ENCODE measurements around the gene PSMC3. TPM values are rescaled to one million over a fixed set of nuclear protein-coding genes. Genes with fewer than 3 reads are reported as not detected.

Gene PSMC3
- polyA plus RNA-seq, 10 donors = 106 to 147 (median 120) TPM

- DNase-seq = no peak
Observed at GRCh38 chr11:47395223-47396048, 30.8 kb downstream of the PSMC3 start.

DNA sequence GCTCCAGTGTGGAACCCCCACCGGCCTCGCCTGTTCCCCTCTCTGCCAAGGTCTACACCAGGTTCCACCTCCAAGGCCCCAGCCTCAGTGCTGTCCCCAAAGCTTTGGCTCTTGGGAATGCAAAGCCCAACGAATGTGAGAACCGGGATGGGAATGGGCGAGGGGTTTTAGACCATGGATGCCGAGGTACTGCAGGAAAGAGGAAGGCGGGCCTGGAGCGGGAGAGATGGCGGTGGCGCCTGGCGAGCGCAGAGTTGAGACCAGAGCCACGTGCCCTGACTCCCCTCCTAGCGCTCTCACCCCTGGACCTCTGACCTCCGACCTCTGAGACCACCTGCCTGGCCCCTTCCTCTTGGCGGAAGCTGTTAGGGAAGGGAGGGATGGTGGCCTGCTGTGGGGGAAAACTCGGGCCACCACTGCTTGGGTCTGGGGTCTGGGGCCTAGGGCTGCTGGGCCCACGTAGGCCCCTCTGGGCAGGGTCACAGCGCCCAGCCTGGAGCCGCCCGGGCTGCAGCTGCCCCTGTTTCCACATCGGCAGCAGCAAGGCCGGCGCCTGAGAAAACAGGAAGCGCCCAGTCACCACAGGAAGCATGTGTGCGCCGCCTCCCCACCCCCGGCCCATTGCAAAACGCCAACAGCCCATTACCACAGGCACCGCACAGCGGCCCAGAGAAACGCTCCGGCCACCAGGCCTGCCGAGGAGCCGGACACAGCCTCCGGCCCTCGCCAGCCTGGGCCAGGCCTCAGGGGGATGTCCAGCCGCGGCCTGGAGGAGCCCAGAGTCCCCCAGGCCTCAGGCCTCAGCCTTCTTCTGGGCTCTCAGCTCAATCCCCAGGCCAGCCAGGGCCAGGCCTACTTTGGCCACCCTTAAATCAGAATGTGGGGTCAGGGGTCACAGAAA is 31.7 kb downstream of the PSMC3 start:
- peak in 1 of 3 donors; percentile 60 for DNase-seq

DNA sequence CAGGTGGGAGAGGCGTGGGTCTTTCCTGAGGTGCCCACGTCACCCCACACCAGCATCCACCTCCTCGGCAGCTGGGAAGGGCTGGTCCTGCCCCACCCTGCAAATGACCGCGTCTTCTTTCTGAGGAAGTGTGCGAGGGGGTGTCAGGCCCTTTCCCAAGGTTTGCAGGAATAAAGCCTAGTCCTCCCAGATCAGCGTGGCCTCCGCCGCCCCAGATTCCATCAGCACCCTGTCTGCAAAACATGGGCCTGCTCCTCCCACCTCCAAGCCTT is 32.3 kb downstream of the PSMC3 start:
- no peak for DNase-seq

DNA sequence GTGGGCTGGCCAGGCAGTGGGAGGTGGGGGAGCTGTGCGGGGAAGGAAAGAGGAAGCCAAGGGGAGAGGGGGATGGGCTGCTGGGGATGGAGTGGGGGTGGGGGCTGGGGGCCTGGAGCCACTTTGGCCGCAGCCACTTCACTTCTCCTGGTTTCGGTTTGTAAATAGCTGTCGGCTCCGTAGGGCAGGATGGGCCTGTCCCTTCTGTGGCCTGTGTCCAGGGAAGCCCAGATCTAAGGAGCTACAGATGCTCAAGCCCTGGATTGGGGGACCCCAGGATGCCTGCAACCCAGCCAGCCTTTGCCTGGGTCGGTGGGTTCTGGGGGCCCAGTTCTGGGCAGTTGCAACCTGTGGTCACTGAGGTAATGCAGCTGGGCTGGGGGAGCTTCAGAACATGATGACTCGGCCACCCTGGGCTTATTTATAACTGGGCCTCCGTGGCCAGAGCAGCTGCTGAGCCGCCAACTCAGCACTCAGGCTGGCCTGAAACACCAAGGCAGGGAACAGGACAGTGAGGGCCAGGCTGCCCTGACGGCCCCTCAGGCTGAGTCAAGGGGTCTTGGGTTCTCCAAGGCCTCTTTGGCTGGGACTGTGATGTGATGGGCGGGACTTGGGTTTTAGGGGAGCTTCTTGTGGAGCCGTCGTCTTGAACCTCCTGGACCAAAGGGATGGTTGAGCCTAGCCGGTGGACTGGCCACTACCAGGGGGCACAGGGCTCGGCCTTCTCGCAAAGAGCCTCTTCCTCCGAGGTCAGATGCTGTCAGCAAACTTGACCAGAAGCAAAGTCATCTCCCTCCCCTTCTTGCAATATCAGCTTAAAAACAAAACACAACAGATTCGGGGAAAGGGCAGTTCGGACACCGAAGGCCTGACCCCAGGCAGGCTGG is 32.8 kb downstream of the PSMC3 start:
- DNase-seq = peak in 2 of 3 donors; percentile 32 to 73

DNA sequence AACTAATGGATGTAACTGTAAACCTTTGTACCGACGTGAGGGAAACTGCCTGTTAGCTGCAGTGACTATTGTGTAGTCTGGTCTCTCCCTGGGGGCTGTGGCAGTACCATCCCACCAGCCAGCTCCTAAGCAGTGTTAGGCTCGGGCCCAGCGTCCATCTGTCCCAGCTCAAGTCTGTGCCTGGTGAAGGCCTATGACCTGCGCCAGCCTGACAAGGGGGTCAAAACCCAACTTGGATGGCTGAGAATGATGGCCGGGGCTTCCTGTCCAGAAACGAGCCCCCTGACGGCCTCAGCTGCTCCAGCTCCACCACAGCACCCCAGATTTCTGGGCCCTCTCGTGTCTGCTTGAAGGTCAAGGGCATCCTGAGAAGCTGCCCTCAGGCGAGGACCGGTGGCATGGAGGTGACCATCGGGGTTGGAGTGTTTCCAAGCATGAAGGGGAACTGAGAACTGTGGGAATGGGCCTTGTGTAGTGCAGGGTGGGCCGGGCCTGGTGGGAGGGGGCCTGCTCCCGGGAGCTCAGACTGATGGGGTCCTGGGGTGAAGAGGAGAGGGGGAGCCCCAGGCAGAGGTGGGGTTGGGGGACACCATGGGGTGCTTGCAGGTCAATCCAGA is 33.6 kb downstream of the PSMC3 start:
- no peak for DNase-seq

- no peak for DNase-seq
Observed at GRCh38 chr11:47391711-47392432, 34.4 kb downstream of the PSMC3 start.

GRCh38 chr11:47391077-47391583 is 35.1 kb downstream of the PSMC3 start:
- DNase-seq = no peak

- no peak for DNase-seq
Observed at GRCh38 chr11:47390422-47390760, 35.8 kb downstream of the PSMC3 start.

DNA sequence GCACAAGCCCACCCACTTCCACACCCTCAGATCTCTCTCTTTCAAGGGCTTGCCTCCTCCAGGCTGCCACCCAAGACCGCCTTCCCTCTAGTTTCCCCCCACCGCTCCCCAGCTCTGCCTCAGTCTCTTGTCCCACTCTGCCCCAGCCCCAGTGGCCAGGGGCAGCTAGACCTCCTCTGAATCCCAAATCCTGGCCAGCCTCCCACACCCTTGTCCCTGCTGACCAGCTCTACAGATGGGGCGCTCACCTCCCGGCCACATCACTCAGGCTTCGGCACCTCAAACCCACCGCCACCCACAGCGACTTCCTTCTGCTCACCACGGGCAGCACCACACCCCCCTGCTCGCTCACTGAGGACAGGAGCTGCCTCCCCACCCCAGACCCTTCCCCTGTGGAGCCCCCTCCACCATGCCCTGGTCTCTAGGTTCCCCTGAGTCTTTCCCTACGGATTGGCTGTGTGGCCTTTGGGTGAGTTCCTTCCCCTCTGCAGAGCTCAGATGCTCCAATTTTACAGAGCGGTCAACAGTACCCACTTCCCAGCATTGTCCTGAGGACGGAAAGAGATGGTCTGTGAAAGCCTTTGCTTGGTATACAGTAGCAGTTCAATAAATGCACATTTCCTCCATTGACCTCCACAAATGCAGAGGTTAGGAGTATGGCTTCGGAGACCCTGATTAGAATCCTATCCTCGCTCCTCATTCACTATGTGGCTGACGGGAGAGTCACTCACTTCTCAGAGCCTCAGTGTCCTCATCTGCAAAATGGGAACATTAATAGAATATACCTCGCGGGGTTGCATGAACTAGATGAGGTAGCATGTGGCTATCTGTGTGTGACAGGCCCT is 36.4 kb downstream of the PSMC3 start:
- no peak for DNase-seq

GRCh38 chr11:47388697-47389576 is 37.3 kb downstream of the PSMC3 start:
- DNase-seq = no peak

- no peak for DNase-seq
Observed at GRCh38 chr11:47387944-47388696, 38.1 kb downstream of the PSMC3 start.

GRCh38 chr11:47384498-47384897 is 41.7 kb downstream of the PSMC3 start:
- no peak for DNase-seq

GRCh38 chr11:47383071-47383470 is 43.2 kb downstream of the PSMC3 start:
- DNase-seq = no peak

- no peak for DNase-seq
Observed at GRCh38 chr11:47380078-47380477, 46.2 kb downstream of the PSMC3 start.

DNA sequence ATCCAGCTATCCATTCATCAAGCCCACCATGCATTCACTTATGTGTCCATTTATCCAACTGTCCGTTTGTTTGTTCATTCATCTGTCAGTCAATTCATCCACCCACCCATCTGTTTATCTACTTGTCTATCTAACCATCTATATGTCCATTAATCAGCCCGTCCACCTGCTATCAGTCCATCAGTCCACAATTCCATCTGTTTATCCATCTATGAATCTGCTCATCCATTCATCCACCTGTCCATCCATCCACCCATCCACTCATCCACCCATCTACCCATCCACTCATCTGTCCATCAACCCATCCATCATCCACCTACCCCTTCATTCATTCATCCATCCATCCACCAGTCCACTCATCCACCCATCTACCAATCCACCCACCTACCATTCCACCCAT is 46.9 kb downstream of the PSMC3 start:
- no peak for DNase-seq

DNA sequence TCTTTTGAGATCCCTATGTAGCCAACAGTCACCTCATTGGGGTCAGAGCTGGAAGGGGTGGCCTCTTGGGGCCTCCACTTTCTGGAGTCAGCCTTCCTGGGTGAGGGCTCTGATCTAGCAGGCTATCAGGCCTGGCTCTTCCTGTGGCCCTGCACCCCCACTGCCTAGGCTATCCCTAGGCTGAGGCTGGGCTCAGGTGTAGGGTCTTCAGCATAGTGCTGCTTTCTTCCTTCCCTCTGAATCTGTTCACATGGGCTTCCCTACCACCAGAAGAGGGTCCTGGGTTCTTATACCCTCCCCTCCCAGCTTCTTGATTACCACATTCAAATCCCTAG is 47.4 kb downstream of the PSMC3 start:
- no peak for DNase-seq

GRCh38 chr11:47378010-47378835 is 48.0 kb downstream of the PSMC3 start, which contains the start of gene SPI1:
Gene SPI1, minus strand, starts transcription at chr11:47378547. Its CDS starts 194 bp downstream, at chr11:47378353.
- peak in 1 of 3 donors; percentile 48 for DNase-seq

Data from muscle of back (tissue), 11 donors.